Spleen (tissue), 7 donors: Measurements from ENCODE around the gene MINDY4.

Experiments
- POLR2A ChIP-seq, 3 donors: fragments of 450-650 bp; IDR thresholded peaks; one replicate each; pipeline ENCODE4 v1.5.1; 2017; ENCODE audit warnings: antibody characterized with exemption in 3 of 3, mild to moderate bottlenecking in 1 of 3
- POLR2AphosphoS5 ChIP-seq, 3 donors: sonication (generic); formaldehyde crosslinking; IDR thresholded peaks; one replicate each; pipeline ENCODE4 v1.5.1; 2017; ENCODE audit warnings: antibody characterized with exemption in 3 of 3
- TF ChIP-seq, protein P1 (sequence below), 11 experiments: fragments of 200-600 bp in 7 of 11; fragments of 450-650 bp in 4 of 11; sonication (generic) in 4 of 11; IDR thresholded peaks in 8 of 11; conservative IDR thresholded peaks in 3 of 11; 1 replicate in 7 of 11; 2 replicates in 4 of 11; pipeline versions ENCODE4 v1.4.0 to v1.8.0; 2016 to 2021; ENCODE audit warnings: antibody characterized with exemption in 11 of 11, inconsistent platforms in 4 of 11, mild to moderate bottlenecking in 1 of 11
- donor health status: DM: no; HTN: no; CAD: no; lungs with moderate emphysema.
- donor health status: DM: no; HTN: no; CAD: no.
- donor health status: DM: no; HTN: no; CAD: no.

DNA sequence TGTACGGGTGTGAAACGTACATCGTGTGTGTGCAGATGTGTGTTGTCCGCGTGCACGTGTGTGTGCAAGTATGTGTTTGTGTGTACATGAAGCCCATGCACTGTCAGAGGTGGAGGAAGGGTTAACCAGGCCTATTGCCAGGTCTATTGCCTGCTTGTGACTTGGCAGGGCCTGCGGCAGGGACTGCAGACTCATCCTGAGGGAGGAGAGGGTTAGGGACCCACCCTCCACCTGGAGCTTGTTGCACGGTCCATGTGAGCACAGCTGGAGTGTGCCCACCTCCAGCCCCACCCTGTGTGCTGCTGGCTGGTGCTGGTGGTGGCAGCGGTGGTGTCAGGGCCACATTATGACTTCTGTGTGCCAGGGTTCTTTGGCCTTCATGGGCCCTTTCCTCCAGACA, 133.3 kb downstream of the MINDY4 start:
- TF ChIP-seq, protein P1, sequence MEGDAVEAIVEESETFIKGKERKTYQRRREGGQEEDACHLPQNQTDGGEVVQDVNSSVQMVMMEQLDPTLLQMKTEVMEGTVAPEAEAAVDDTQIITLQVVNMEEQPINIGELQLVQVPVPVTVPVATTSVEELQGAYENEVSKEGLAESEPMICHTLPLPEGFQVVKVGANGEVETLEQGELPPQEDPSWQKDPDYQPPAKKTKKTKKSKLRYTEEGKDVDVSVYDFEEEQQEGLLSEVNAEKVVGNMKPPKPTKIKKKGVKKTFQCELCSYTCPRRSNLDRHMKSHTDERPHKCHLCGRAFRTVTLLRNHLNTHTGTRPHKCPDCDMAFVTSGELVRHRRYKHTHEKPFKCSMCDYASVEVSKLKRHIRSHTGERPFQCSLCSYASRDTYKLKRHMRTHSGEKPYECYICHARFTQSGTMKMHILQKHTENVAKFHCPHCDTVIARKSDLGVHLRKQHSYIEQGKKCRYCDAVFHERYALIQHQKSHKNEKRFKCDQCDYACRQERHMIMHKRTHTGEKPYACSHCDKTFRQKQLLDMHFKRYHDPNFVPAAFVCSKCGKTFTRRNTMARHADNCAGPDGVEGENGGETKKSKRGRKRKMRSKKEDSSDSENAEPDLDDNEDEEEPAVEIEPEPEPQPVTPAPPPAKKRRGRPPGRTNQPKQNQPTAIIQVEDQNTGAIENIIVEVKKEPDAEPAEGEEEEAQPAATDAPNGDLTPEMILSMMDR (IDR thresholded peaks at IDR 0.05 in 8 of 11, conservative IDR thresholded peaks at IDR 0.05 in 3 of 11) = no peak
- TF ChIP-seq POLR2A (IDR thresholded peaks at IDR 0.05) = no peak
- TF ChIP-seq POLR2AphosphoS5 (IDR thresholded peaks at IDR 0.05) = no peak
